HG02852 (cell line): ENCODE results near the gene TOP3B.
A peak's percentile ranks its signal among the peaks of the same experiment; 100 is the strongest.

Source experiments
- ATAC-seq: cut with Tn5 transposase; IDR thresholded peaks from one replicate; pipeline ENCODE4 v1.9.1; 2021; ENCODE audit warnings: mild to moderate bottlenecking, moderate library complexity; ENCODE audit not compliant: unreplicated experiment

The TOP3B gene

DNA sequence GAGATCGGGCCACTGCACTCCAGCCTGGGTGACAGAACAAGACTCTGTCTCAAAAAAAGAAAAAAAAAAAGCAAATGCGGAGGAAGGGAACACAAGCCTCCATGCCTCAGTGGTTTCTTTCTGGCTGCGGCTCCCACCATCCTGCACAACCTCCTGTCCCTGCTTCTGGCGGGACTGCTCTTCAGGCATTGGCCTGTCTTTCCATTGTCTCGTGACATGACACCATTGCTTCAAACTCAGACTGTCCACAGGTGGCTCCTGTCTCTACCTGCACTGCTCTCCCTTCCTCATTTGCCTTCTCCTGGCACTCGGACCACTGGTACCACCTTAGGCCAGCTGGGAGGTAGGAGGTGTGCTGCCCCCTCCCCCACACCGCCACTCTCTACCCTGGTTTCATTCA lies 19.3 kb downstream of the TOP3B start:
- no peak for ATAC-seq

DNA sequence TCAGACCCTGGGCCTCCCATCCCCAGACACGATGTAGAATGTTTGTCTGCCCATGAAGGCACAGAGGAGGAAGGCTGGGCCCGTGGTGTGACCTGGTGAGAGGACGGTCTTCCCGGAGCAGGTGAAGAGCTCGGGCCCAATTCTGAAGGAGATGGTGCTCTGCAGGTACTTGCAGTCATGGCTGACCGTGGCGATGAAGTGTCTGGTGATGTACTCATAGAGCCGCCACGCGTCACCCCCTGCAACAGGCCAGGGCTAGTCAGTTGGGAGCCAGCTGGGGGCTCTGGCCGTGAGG lies 20.0 kb downstream of the TOP3B start:
- ATAC-seq = no peak

DNA sequence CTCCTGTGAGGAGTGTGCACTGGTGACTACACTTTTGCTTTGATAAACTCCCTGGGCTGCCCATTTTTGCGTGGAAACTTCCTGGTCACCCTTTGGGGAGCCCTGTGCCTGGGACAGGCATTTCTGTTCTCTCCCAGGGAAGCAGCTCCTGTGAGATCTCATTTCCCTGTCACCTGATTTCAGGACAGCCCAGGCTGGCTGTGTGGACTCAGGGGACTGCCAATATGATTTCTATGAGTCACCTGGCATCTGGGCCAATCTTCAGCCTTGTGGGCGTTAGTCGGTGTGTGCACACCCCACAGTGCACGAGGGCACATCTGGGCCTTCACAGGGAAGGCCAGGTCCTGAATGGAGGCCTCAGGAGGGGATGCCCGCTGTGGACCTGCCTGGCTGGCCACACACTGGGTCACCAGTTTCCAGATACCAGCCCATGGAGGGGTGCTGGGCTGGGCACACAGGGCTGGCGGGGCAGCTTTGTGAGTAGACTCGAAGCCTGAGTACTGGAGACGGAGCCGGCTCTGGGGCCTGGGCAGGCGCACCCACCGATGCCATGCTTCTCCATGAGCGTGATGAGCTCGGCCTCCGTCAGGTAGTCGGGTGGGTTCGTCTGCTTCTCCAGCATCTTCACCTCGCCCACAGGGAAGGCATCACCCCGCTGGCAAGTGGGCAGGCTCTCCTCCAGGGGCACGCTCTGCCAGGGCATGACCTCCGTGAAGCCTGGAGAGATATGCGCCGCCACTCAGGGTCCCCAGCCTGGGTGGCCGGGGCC lies 20.5 kb downstream of the TOP3B start:
- no peak for ATAC-seq

DNA sequence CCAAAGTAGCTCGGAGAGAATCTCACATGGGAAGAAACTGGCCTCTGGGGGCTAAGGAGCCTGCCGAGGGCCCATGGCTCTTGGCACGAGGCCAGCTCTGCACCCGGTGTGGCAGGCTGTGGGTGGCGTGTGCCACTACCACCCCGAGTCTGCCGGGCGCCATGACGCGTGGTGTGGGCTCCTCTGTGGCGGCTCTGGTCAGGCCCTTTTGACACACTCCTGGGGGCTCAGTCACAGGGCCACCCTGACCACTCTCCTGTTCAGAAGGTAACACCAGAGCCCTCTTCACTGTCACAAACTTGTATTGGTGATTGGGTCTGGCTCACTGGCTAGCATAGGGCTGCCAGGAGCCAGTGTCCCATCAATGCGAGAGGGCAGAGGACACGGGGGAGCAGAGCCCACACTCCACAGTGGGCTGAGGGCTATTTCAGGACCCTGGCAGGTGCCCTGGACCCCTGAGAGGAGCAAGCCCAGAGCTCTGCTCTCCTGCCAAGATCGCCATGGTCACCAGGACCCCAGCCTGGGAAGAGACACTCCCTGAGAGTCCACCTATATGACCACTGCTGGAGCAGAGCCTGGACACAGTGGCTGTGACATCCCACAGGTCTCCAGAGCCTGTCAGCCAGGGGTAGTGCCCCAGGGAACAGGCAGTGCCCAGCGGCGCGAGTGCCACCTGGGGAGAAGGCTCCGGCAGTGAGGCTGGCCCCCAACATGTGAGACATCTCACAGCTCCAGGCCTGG lies 21.3 kb downstream of the TOP3B start:
- ATAC-seq = no peak

DNA sequence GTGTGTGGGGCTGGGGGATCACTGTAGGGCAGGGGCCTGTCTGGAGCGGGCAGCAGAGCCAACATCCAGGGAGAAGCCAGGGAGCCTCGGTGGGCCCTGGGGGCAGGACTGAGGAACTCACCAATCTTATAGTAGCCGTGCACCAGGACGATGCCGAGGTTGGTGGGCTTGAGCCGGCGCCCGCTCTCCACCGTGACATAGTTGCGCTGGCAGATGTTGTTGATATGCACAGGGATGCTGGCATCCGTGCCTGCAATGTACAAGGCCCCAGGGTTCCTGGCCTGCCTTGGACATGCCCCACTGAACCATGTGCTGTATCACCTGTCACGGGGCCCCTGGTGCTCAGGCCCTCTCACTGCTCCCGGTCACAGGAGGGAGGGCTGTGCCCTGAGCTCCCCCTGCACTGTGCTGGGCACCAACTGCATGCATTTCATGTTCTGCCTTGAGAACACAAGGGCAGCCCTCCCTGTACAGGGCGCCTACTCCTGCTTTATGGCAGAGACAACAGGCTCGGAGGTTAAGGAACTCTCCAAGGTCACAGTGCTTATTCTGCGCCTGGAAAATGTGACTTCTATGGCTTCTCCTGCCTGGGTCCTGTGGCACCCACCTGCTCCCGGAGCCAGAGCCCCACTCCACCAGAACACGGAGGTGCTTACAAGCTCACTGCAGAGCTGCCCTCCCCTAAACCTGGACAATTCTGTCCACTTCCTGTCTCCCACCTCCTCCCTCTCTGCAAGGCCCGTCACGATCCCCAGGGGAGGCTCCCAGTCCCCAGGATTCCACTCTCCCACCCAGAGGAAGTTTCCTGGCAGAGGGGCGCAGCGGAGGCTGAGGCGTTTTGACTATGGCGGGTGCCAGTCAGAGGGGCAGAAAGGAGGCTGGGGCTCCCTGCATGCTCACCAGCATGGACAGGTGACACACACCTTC lies 22.1 kb downstream of the TOP3B start:
- ATAC-seq = no peak

DNA sequence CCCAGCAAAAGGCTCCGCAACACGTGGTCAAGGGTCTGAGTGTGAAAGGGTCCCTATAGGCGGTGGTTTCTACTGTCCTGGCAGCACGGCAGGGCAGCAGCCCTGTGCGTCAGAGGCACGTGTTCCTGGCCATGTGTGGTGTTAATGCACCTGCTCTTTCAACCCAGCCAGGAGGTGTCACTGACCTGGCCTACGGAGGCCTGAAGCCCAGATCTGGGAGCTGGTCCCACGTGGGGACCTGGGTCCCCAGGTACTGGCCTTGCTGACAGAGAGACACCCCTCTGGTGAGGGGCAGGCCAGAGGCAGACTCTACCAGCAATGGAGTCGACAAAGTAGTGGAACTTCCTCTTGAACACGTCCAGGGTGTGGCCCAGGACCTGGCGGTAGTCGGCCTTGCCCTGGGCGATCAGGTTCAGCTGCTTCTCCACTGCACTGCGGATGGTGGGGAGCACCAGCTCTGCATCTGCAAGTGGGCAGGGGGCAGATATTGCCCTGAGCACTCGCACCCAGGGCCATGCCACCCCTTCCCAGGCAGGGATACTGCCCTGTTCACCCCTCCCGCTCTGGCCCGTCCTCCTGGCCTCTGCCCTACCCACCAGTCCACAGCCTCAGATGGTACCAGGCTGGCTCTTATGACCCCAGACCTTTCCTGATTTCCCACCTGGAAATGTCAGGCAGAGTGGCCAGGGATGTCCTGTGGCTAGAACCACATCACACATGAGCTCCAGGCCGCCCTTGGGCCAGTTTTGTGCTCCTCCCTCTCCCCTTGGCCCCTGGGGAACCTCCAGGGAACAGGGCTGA lies 23.1 kb downstream of the TOP3B start:
- ATAC-seq = no peak

DNA sequence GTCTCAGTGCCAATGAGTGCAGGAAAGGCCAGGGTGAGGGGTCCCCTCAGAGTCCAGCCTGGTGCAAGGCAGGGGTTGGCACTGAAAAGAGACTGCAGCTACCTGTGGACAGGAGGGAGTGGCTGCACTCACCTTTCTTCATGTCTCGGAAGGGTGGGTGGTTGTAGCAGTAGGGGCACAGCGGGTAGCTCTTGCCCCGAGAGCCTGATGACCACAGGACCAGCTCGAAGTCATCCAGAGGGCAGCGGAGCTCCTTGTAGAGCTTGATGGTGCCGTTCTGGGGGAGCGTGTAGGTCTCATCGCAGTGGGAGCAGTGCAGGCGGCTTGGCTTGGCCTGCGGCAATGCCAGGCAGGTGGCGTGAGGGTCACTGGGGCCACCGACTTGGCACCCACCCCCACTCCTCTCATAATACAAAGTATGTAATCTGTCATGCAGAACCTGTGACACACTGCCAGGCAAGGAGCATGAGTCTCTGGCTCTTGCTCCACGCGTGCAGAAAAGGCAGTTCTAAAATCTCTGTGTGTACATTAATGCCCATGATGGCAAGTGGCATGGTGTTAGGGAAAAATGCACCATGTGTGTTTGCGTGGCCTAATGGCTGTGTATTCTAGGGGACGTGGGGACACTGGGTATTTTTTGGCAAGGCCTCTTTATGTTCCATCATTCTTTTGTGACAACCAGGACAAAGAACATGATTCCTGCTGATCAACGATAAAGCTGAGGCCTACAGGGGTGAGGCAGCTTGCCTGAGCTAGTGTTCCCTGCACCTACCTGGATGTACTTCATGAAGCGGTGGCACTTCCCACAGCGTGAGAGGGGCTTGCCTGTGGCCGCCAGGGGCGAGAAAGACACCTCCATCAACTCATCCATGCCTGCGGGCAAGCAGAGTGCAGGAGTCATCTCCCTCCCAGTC lies 24.0 kb downstream of the TOP3B start:
- ATAC-seq = no peak

DNA sequence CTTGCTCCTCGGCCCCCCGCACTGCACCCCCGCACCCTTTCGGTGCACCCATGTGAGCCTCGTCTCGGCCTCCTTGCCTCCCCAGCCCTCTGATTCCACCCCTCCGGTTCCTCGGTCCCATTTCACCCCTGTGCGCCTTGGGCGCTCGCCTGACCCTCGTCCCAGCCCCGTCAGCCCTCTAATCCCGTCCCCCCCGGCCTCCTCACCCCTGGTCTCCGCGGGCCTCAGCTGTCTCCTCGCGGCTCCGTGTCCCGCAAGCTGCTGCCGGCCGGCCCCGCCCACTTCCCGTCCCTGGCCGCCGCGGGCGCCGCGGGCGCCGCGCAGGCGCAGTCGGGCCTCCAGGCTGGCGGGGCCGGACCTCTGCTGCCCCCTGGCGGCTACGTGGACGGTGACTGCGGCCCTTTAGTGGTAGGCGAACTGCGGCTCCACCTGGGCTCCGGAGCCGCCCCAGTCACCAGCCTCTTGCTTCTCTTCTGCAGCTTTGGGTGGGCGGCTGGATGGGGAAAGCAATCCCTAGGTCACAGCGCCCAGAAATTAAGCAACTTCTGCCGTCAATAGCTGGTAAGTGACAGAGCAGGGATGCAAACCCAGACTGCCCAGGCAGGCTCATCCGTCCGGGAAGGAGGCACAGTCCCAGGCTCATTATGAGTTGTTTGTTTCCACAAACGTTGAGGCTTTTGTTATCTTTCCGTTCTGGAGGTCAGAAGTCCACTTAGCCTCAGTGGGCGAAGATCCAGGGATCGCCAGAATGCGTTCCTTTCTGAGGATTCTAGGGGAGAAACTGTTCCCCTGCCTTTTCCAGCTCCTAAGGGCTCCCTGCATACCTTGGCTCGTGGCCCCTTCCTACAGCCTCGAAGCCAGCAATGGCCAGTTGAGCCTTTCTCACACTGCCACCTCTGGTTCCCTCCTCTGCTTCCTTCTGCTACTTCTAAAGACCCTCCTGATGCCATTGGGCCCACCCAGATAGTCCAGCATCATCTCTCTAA lies 29.7 kb downstream of the TOP3B start, which contains the start of gene PPM1F:
PPM1F (minus strand) TSS at position 263 of the 986 bp plus-strand sequence. CDS start 6,800 bp downstream, outside the sequence.
- ATAC-seq = peak; percentile 74

DNA sequence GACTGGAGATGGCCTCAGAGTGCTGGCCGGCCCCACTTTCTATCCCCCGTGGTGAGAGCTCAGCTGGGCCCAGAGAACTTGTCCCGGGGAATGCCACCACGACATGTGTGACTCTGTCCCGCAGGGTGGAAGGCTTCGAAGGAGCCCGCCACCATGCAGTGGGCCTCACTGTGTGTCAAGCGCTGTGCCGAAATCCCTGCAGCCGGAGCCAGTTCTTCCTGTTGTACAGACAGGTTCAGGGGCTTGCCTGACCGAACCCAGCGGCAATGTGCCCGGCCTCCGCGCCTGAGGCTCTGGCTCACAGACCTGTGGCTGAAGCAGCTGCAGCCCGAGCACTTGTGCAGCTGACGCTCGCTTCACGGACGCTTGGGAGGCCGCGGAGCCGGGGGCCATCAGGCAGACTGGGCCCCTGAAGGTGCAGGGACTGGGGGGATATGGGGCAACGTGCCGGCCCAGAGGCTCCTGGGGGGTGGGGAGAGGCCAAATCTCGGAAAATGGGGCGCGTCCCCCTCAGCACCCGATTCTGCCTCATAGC lies 30.6 kb downstream of the TOP3B start:
- no peak for ATAC-seq

DNA sequence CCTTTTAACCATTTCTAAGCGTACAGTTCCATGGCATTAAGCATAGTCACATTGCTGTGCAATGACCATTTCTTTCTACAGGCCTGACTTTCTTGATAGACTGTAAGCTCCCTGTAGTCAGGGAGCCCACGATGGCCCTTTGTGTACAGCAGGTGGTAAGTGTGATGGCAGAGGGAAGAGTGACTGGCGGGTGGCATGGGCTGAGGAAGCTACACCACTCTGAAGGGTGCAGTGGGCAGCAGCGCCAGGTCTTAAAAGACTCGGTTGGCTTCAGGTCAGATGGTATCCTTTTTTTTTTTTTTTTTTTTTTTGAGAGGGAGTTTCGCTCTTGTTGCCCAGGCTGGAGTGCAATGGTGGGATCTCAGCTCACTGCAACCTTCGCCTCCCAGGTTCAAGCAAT lies 31.5 kb downstream of the TOP3B start:
- no peak for ATAC-seq

DNA sequence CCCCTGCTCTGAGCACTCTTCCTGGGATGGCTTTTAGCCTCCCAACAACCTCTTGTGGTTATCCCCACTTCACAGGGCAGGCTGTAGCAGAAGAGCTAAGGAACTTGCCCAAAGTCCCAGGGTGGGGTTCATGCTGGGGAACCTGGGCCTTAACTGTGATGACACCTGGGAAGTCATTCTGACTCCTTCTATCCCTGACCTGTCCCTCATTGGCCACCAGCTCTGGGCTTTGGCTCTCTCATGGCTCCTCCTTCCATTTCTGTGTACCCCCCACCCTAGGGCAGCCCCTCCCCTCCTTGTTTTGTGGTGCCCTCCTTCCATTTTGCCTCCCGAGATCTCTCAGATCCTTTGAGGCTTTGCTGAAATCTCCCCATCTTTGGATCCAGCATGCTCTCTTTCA lies 32.6 kb downstream of the TOP3B start:
- ATAC-seq = no peak

DNA sequence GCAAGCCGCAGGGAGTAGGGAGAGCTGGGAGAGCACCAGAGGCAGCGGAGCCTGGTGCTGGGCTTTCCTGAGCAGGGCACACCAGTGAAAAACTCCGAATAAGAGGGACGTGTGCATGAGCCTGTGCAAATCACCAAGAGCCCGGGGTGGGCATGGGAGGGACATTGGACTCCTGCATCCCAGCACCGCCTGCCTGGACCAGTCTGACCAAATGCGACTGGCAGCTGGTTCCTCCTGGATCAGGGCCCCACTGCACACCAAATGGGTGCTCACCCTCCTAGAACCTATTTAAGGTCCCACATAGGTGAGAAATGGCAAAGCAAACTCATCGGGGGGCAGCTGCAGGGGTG lies 33.0 kb downstream of the TOP3B start:
- ATAC-seq = no peak

DNA sequence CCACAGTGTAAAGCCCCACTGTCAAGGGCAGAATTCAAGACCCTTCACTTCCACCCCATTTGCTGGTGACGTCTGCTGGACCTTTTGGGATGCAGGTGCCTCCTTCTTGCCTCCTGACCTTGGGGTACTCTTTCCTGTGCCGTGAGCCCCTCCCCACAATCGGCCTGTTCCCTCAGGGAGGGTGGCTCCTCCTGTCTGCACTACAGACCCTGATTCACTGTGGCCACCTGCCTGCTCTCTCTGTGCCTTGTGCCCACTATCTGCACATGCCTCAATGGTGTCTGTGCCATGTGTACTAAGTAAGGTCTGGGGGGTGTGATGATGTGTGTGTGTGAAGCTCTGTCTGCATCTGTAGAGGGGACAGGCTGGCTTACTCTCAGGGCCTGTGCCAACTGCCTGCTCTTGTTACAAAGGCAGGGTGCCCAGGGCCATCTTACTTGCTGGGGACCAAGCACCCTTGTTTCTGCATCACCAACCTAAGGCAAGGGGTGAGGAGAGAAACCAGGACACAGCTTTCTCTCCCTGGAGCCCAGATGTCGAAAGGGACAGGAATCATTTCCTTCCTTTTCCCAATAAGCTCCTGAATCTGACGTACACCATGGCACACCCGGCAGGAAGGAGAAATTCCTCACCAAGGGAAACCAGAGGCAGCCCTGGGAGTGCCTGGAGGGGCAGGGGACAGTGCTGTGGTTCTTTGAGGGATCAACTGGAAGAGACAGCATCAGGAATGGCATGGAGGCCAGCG lies 33.6 kb downstream of the TOP3B start:
- ATAC-seq = no peak

DNA sequence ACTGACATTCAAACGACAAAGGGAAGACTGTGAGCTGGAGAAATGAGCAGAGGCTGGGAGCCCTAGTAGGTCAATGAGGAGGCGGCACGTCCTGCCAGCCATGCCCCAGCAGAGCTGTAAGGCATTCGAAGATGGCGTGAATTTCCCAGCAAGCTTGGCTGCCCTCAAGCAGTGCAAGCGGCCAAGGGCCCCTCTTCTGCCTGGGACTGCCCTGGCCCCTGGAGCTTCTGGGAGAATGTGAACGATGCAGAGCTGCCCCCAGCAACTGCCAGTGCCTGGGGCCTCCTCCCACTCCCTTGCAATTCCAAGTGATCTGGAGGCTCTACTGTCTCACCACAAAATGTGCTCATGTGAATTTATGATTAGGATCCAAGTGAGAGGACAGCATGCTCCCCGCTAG lies 34.2 kb downstream of the TOP3B start:
- ATAC-seq = no peak

DNA sequence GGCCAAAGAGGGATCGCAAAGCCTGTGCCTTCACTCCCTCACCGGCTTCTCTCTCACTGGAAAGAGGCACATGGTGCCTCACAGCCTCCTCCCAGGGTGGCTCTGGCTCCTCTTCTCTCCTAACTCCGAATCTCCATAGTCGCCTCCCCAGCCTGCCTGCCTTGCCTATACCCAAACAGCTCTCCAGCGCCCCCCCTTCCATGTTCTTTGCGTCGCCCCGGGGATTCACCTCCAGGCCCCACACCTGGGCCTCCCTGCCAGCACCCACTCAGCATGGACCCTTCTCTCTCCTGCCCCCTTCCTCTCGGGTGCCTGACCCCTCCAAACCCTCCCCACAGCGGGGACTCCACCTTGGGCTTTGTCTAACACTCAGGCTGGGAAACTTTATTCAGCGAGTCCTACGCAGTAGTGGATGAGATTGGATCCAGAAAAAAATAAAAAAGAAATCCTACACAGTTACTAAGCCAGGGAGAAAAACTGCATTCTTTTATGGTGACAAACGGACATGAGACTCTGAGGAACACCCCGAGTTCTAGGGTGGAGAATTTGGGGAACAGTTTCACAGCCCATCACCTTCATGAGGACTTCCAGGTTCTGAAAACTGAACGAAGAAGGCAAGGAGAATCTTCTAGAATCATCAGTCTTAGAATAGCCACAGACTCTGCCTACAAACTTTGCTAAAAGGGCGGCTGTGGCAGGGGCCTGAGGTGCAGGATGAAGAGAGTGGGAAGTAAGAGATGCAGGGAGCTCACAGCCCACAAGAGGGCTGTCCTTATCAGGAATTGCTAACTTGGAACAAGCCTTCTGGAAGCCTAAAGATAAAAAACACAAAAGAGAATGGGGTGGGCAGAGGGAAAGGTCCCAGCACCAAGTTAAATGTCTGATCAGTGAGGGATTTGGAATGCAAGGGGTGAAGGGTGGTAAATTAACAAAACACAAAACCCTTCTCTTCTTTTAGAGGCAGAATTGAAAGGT lies 35.3 kb downstream of the TOP3B start:
- ATAC-seq = no peak

DNA sequence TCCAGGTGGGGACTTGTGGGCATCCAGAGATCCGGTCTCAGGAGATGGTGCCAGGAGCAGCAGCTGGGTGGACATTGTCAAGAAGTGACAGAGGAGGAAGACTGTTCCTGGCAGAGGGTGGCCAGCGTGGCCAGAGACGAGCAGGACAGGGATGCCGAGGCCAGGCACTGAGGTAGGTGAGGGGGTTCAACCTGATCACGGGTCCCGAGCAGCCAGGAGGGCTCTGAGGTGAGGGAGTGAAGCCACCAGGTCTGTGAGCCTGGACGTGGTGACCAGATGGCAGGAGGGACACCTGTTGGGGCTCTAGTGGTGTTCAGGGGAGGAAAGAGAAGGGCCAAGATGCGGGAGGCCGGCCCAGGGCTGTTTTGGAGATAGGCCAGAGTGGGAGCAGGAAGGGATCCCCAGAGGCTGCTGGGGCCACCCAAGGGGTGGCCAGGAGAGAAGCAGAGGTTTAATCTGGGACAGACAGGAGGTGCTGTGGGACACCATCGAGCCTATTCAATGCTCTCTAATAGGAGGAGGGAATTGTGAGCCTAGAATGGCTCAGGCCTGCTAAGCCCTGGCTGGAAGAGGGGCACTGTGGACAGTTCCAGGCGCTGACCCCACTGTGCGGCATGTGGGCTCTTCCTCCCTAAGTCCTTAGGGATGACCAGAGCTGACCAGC lies 36.2 kb downstream of the TOP3B start:
- ATAC-seq = no peak
